ENCODE measurements around the gene MTARC2. TPM values are rescaled to one million over a fixed set of nuclear protein-coding genes. Genes with fewer than 3 reads are reported as not detected.

Gene MTARC2
- total and polyA plus RNA-seq, 2 of the 13 experiments (the other 11 are each of a cell fraction or from before 2014, with no cell fraction given) = 8.5 to 10.1 TPM

DNA sequence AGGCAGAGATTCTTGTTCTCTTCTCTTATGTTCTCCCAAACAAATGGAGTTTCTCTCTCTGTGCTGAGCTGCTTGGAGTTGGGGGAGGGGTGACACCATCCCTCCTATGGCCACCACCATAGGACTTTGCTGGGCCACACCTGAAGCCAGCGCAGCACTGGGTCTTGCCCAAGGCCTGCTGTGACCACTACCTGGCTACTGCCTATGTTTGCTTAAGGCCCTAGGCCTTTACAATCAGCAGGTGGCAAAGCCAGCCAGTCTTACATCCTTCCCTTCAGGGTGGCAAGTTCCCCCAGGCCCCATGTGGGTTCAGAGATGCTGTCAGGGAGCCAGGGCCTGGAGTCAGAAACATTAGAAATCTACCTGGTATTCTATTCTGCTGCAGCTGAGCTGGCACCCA is 6.3 kb upstream of the MTARC2 start (continued):
- TF ChIP-seq, protein P1, sequence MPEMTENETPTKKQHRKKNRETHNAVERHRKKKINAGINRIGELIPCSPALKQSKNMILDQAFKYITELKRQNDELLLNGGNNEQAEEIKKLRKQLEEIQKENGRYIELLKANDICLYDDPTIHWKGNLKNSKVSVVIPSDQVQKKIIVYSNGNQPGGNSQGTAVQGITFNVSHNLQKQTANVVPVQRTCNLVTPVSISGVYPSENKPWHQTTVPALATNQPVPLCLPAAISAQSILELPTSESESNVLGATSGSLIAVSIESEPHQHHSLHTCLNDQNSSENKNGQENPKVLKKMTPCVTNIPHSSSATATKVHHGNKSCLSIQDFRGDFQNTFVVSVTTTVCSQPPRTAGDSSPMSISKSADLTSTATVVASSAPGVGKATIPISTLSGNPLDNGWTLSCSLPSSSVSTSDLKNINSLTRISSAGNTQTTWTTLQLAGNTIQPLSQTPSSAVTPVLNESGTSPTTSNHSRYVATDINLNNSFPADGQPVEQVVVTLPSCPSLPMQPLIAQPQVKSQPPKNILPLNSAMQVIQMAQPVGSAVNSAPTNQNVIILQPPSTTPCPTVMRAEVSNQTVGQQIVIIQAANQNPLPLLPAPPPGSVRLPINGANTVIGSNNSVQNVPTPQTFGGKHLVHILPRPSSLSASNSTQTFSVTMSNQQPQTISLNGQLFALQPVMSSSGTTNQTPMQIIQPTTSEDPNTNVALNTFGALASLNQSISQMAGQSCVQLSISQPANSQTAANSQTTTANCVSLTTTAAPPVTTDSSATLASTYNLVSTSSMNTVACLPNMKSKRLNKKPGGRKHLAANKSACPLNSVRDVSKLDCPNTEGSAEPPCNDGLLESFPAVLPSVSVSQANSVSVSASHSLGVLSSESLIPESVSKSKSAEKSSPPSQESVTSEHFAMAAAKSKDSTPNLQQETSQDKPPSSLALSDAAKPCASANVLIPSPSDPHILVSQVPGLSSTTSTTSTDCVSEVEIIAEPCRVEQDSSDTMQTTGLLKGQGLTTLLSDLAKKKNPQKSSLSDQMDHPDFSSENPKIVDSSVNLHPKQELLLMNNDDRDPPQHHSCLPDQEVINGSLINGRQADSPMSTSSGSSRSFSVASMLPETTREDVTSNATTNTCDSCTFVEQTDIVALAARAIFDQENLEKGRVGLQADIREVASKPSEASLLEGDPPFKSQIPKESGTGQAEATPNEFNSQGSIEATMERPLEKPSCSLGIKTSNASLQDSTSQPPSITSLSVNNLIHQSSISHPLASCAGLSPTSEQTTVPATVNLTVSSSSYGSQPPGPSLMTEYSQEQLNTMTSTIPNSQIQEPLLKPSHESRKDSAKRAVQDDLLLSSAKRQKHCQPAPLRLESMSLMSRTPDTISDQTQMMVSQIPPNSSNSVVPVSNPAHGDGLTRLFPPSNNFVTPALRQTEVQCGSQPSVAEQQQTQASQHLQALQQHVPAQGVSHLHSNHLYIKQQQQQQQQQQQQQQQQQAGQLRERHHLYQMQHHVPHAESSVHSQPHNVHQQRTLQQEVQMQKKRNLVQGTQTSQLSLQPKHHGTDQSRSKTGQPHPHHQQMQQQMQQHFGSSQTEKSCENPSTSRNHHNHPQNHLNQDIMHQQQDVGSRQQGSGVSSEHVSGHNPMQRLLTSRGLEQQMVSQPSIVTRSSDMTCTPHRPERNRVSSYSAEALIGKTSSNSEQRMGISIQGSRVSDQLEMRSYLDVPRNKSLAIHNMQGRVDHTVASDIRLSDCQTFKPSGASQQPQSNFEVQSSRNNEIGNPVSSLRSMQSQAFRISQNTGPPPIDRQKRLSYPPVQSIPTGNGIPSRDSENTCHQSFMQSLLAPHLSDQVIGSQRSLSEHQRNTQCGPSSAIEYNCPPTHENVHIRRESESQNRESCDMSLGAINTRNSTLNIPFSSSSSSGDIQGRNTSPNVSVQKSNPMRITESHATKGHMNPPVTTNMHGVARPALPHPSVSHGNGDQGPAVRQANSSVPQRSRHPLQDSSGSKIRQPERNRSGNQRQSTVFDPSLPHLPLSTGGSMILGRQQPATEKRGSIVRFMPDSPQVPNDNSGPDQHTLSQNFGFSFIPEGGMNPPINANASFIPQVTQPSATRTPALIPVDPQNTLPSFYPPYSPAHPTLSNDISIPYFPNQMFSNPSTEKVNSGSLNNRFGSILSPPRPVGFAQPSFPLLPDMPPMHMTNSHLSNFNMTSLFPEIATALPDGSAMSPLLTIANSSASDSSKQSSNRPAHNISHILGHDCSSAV (CRISPR knock-in tag; IDR thresholded peaks at IDR 0.05; ENCODE audit: borderline replicate concordance) = no peak
- no peak for TF ChIP-seq TMF1 (CRISPR knock-in tag; IDR thresholded peaks at IDR 0.05; ENCODE audit: low read depth)
- TF ChIP-seq ZNF770 (CRISPR knock-in tag; IDR thresholded peaks at IDR 0.05) = no peak
- no peak for TF ChIP-seq SIX1 (CRISPR knock-in tag; IDR thresholded peaks at IDR 0.05; ENCODE audit: borderline replicate concordance)

Measured in HepG2 (cell line).